PC-3 (cell line): ENCODE measurements around the gene SPACDR.

Experiments
- CTCF ChIP-seq: fragments of 300-600 bp; sonication (generic); conservative IDR thresholded peaks from 2 replicates; pipeline ENCODE4 v1.5.1; 2017; ENCODE audit warnings: antibody characterized with exemption, low read depth, mild to moderate bottlenecking, low read length
- EZH2 ChIP-seq: fragments of 300-600 bp; sonication (generic); IDR thresholded peaks from one replicate; pipeline ENCODE4 v1.6.1; 2017; ENCODE audit warnings: antibody characterized with exemption, mild to moderate bottlenecking, low read length; ENCODE audit not compliant: unreplicated experiment
- EZH2phosphoT487 ChIP-seq: fragments of 300-600 bp; sonication (generic); IDR thresholded peaks from 2 replicates; pipeline ENCODE4 v1.6.1; 2018; ENCODE audit warnings: mild to moderate bottlenecking, antibody characterized with exemption, low read length, borderline replicate concordance

- TF ChIP-seq CTCF, result no peak
- TF ChIP-seq EZH2phosphoT487, result no peak
- no peak for TF ChIP-seq EZH2
Observed at GRCh38 chr7:100492738-100493475, 28.8 kb upstream of the SPACDR start.
